Body of pancreas (tissue), 4 donors: ENCODE results near the gene SNX13.

ENCODE experiments used
- POLR2A ChIP-seq, 3 donors: fragments of 450-650 bp; IDR thresholded peaks; one replicate each; pipeline ENCODE4 v1.6.1; 2016; ENCODE audit warnings: antibody characterized with exemption in 3 of 3, mild to moderate bottlenecking in 2 of 3
- TF ChIP-seq, protein P1 (sequence below), 7 experiments: fragments of 450-650 bp in 4 of 7; fragments of 200-600 bp in 3 of 7; sonication (generic) in 3 of 7; IDR thresholded peaks; one replicate each; pipeline ENCODE4 v1.5.1; 2016 to 2019; ENCODE audit warnings: antibody characterized with exemption in 7 of 7

DNA sequence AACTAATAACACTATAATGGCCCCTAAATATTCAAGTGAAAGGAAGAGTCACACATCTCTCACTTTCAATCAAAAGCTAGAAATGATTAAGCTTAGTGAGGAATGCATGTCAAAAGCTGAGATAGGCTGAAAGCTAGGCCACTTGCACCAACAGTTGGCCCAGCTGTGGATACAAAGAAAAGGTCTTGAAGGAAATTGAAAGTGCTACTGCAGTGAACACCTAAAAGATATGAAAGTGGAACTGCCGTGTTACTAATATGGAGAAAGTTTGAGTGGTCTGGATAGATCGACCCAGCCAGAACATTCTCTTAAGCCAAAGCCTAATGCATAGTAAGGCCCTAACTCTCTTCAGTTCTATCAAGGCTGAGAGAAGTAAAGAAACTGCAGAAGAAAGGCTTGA lies 12.1 kb upstream of the SNX13 start:
- TF ChIP-seq, protein P1, sequence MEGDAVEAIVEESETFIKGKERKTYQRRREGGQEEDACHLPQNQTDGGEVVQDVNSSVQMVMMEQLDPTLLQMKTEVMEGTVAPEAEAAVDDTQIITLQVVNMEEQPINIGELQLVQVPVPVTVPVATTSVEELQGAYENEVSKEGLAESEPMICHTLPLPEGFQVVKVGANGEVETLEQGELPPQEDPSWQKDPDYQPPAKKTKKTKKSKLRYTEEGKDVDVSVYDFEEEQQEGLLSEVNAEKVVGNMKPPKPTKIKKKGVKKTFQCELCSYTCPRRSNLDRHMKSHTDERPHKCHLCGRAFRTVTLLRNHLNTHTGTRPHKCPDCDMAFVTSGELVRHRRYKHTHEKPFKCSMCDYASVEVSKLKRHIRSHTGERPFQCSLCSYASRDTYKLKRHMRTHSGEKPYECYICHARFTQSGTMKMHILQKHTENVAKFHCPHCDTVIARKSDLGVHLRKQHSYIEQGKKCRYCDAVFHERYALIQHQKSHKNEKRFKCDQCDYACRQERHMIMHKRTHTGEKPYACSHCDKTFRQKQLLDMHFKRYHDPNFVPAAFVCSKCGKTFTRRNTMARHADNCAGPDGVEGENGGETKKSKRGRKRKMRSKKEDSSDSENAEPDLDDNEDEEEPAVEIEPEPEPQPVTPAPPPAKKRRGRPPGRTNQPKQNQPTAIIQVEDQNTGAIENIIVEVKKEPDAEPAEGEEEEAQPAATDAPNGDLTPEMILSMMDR (IDR thresholded peaks at IDR 0.05): no peak
- no peak for TF ChIP-seq POLR2A (IDR thresholded peaks at IDR 0.05)
